Ishikawa (cell line): Measurements from ENCODE around the gene HERC3.

Source experiments
- EGR1 ChIP-seq: IDR thresholded peaks from 2 replicates; pipeline ENCODE4 v1.6.1; 2012
- TF ChIP-seq, protein P1 (sequence below): IDR thresholded peaks from 2 replicates; pipeline ENCODE4 v1.6.1; 2012

DNA sequence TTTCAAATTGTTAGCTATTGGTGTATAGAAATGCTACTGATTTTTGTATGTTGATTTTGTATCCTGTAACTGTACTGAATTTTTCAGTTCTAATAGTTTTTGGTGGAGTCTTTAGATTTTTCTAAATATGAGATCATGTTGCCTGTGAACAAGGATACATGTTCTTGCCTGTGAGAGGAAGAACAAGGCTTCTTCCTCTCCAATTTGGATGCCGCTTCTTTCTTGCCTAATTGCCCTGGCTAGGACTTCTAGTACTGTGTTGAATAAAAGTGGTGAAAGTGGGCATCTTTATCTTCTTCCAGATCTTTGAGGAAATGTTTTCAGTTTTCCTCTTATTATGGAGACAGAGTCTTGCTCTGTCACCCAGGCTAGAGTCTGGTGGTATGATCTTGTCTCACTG lies 121.5 kb downstream of the HERC3 start:
- TF ChIP-seq, protein P1, sequence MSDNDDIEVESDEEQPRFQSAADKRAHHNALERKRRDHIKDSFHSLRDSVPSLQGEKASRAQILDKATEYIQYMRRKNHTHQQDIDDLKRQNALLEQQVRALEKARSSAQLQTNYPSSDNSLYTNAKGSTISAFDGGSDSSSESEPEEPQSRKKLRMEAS = no peak
- TF ChIP-seq EGR1 = no peak
